Breast epithelium (tissue), 3 donors: Measurements from ENCODE around the gene PARP3.

Source experiments
- POLR2A ChIP-seq: fragments of 450-650 bp; IDR thresholded peaks from one replicate; pipeline ENCODE4 v1.6.1; 2016; ENCODE audit warnings: antibody characterized with exemption, mild to moderate bottlenecking, moderate library complexity
- POLR2AphosphoS5 ChIP-seq, 3 donors: sonication (generic); formaldehyde crosslinking; IDR thresholded peaks; one replicate each; pipeline ENCODE4 v1.6.1; 2017; ENCODE audit warnings: antibody characterized with exemption in 3 of 3
- TF ChIP-seq, protein P1 (sequence below), 3 donors: fragments of 450-650 bp; IDR thresholded peaks; one replicate each; pipeline ENCODE4 v1.5.1; 2016 to 2017; ENCODE audit warnings: antibody characterized with exemption in 3 of 3, mild to moderate bottlenecking in 3 of 3, moderate library complexity in 3 of 3

DNA sequence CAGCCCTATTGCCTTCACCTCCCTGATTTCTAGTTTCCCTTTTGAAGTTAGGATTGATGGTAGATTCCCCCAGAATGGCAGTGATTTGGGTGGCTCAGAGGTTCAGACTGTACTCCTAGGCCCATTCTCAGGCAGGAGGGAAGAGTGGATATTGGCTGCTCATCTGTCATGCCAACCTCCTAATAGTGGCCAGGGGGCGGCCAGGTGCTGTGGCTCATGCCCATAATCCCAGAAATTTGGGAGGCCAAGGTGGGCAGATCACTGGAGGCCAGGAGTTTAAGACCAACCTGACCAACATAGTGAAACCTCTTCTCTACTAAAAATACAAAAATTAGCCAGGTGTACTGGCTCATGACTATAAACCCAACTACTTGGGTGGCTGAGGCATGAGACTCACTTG lies 11.7 kb upstream of the PARP3 start:
- TF ChIP-seq POLR2AphosphoS5 (IDR thresholded peaks at IDR 0.05) (no peak), POLR2A (no peak)
- TF ChIP-seq, protein P1, sequence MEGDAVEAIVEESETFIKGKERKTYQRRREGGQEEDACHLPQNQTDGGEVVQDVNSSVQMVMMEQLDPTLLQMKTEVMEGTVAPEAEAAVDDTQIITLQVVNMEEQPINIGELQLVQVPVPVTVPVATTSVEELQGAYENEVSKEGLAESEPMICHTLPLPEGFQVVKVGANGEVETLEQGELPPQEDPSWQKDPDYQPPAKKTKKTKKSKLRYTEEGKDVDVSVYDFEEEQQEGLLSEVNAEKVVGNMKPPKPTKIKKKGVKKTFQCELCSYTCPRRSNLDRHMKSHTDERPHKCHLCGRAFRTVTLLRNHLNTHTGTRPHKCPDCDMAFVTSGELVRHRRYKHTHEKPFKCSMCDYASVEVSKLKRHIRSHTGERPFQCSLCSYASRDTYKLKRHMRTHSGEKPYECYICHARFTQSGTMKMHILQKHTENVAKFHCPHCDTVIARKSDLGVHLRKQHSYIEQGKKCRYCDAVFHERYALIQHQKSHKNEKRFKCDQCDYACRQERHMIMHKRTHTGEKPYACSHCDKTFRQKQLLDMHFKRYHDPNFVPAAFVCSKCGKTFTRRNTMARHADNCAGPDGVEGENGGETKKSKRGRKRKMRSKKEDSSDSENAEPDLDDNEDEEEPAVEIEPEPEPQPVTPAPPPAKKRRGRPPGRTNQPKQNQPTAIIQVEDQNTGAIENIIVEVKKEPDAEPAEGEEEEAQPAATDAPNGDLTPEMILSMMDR (IDR thresholded peaks at IDR 0.05) = no peak
